SU-DHL-6 (cell line): ENCODE data around the gene PPCS.

ENCODE experiments used
- H2AFZ ChIP-seq: fragments of 200-600 bp; sonication (generic); 2 replicates; pipeline ENCODE4 v1.6.1; 2014; ENCODE audit warnings: low read depth, mild to moderate bottlenecking, moderate library complexity, mixed read lengths, antibody characterized with exemption, low read length; ENCODE audit not compliant: severe bottlenecking
- H3F3A ChIP-seq: fragments of 200-600 bp; shearing (Covaris generic); 2 replicates; pipeline ENCODE4 v1.6.0; 2016; ENCODE audit warnings: antibody characterized with exemption, mild to moderate bottlenecking; ENCODE audit not compliant: insufficient read depth
- H3K27ac ChIP-seq: fragments of 200-600 bp; sonication (generic); 2 replicates; pipeline ENCODE4 v1.5.1; 2016; ENCODE audit warnings: low read depth, mild to moderate bottlenecking, low read length, moderate library complexity, mixed read lengths
- H3K27me3 ChIP-seq: fragments of 200-600 bp; sonication (generic), shearing (Covaris generic); 2 replicates; pipeline ENCODE4 v1.6.0; 2014; ENCODE audit warnings: mild to moderate bottlenecking, low read length
- H3K36me3 ChIP-seq: fragments of 200-600 bp; sonication (generic); 2 replicates; pipeline ENCODE4 v1.6.1; 2014; ENCODE audit warnings: mild to moderate bottlenecking, low read length, mixed read lengths
- H3K4me2 ChIP-seq: fragments of 300-600, 200-600 bp; shearing (Covaris generic), sonication (generic); 2 replicates; pipeline ENCODE4 v1.6.0; 2014; ENCODE audit warnings: low read length, low read depth, mild to moderate bottlenecking; ENCODE audit not compliant: poor library complexity, severe bottlenecking
- H3K4me3 ChIP-seq: fragments of 200-600 bp; sonication (generic); 2 replicates; pipeline ENCODE4 v1.5.1; 2014; ENCODE audit warnings: antibody characterized with exemption, low read length, mild to moderate bottlenecking, mixed read lengths; ENCODE audit not compliant: insufficient read depth, poor library complexity, severe bottlenecking
- H3K79me2 ChIP-seq: fragments of 200-600 bp; sonication (generic); 2 replicates; pipeline ENCODE4 v1.6.1; 2014; ENCODE audit warnings: mild to moderate bottlenecking, low read length, moderate library complexity; ENCODE audit not compliant: insufficient read depth
- H3K9ac ChIP-seq: fragments of 200-600 bp; sonication (generic); 2 replicates; pipeline ENCODE4 v1.7.0; 2014; ENCODE audit warnings: mild to moderate bottlenecking, low read length
- H3K9me2 ChIP-seq: fragments of 200-600 bp; sonication (generic); replicated peaks from 2 replicates; pipeline ENCODE4 v1.6.1; 2014; ENCODE audit warnings: low read length; ENCODE audit not compliant: insufficient read depth
- H3K9me3 ChIP-seq: fragments of 200-600 bp; sonication (generic); 2 replicates; pipeline ENCODE4 v1.6.1; 2014; ENCODE audit warnings: low read length, mixed read lengths; ENCODE audit not compliant: insufficient read depth
- H4K20me1 ChIP-seq: fragments of 200-600 bp; sonication (generic); 2 replicates; pipeline ENCODE4 v1.6.1; 2014; ENCODE audit warnings: low read depth, mild to moderate bottlenecking, antibody characterized with exemption, low read length, moderate library complexity, mixed read lengths
- EZH2phosphoT487 ChIP-seq: fragments of 200-600 bp; sonication (generic), shearing (Covaris generic); conservative IDR thresholded peaks from 2 replicates; pipeline ENCODE4 v1.6.1; 2018; ENCODE audit warnings: mild to moderate bottlenecking, antibody characterized with exemption, low read length, moderate library complexity, mixed read lengths
- TF ChIP-seq, protein P1 (sequence below): fragments of 200-600 bp; sonication (generic); IDR thresholded peaks from one replicate; pipeline ENCODE4 v1.5.1; 2017; ENCODE audit warnings: antibody characterized with exemption, mild to moderate bottlenecking, low read length, moderate library complexity; ENCODE audit not compliant: insufficient read depth, poor library complexity, severe bottlenecking

Gene PPCS

DNA sequence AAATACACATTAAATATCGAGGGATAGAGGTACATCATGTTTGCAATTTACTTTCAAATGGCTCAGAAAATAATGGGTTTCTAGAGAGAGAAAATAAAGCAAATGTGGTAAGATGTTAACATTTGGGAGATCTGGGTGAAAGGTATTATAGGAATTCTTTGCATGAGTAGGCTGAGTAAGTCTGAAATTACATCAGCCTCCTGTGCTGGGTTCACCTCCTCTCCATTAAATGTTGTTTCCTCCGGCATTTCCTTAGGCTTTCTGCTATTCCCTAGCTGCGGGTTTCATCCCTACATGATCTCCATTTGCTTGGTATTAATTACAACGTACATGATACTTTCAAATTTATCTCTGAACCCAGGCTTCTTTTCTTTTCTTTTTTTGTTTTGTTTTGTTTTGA is 32.1 kb upstream of the PPCS start:
- no peak overlapping the region for H3K4me3 ChIP-seq
- H3K9me3 ChIP-seq, result no peaks in the 10 kb centered on the region
- H3K27me3 ChIP-seq, result no peaks in the 10 kb centered on the region
- H3K36me3 ChIP-seq, result no peaks in the 10 kb centered on the region
- TF ChIP-seq EZH2phosphoT487, result no peak
- TF ChIP-seq, protein P1, sequence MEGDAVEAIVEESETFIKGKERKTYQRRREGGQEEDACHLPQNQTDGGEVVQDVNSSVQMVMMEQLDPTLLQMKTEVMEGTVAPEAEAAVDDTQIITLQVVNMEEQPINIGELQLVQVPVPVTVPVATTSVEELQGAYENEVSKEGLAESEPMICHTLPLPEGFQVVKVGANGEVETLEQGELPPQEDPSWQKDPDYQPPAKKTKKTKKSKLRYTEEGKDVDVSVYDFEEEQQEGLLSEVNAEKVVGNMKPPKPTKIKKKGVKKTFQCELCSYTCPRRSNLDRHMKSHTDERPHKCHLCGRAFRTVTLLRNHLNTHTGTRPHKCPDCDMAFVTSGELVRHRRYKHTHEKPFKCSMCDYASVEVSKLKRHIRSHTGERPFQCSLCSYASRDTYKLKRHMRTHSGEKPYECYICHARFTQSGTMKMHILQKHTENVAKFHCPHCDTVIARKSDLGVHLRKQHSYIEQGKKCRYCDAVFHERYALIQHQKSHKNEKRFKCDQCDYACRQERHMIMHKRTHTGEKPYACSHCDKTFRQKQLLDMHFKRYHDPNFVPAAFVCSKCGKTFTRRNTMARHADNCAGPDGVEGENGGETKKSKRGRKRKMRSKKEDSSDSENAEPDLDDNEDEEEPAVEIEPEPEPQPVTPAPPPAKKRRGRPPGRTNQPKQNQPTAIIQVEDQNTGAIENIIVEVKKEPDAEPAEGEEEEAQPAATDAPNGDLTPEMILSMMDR, result no peak
- no peaks in the 10 kb centered on the region for H3K79me2 ChIP-seq
- H3F3A ChIP-seq, result no peaks in the 10 kb centered on the region
- H4K20me1 ChIP-seq, result no peaks in the 10 kb centered on the region
- H3K4me2 ChIP-seq, result no peak overlapping the region
- H2AFZ ChIP-seq, result no peak overlapping the region
- no peaks in the 10 kb centered on the region for H3K9me2 ChIP-seq
- H3K27ac ChIP-seq, result no peak overlapping the region
- H3K9ac ChIP-seq, result no peak overlapping the region

- Histone ChIP-seq H2AFZ (no peak overlapping the region), H3K79me2 (no peaks in the 10 kb centered on the region), H4K20me1 (no peaks in the 10 kb centered on the region), H3K4me2 (no peak overlapping the region), H3K9ac (no peak overlapping the region), H3K9me2 (no peaks in the 10 kb centered on the region), H3K27me3 (no peaks in the 10 kb centered on the region), H3K36me3 (no peaks in the 10 kb centered on the region), H3K27ac (no peak overlapping the region), H3K9me3 (no peaks in the 10 kb centered on the region), H3K4me3 (no peak overlapping the region), H3F3A (no peaks in the 10 kb centered on the region)
- TF ChIP-seq, protein P1, result no peak
- TF ChIP-seq EZH2phosphoT487, result no peak
Measured at GRCh38 chr1:42427240-42427639, 29.1 kb upstream of the PPCS start.

DNA sequence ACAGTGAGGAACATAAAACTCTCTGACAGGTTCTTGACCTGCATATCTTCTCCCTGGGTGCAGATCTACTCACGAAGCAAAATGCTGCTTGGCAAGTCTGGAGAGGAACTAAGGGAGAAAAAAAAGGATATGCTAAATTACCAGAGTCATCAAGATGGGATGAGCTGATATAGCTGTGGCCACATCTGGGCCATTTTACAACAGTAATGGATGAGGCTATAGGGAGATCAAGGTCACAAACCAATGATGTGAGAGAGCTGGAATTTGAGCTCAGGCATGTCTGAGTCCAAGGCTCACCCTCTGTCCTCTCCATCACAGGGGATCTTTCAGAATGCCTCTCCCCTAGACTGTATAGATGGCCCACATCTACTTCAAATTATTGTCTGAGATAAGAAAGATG is 26.7 kb upstream of the PPCS start:
- Histone ChIP-seq H3K79me2 (no peaks in the 10 kb centered on the region), H3K9me3 (no peaks in the 10 kb centered on the region), H2AFZ (no peak overlapping the region), H3K27ac (no peak overlapping the region), H3K4me2 (no peak overlapping the region), H4K20me1 (no peaks in the 10 kb centered on the region), H3K9ac (no peak overlapping the region), H3K27me3 (no peaks in the 10 kb centered on the region), H3K4me3 (no peak overlapping the region), H3F3A (no peaks in the 10 kb centered on the region), H3K36me3 (no peaks in the 10 kb centered on the region), H3K9me2 (no peaks in the 10 kb centered on the region)
- TF ChIP-seq, protein P1, result no peak
- no peak for TF ChIP-seq EZH2phosphoT487
